WTC11 (cell line): ENCODE data around the gene NDUFS7. TPM values are rescaled to one million over a fixed set of nuclear protein-coding genes. Genes with fewer than 3 reads are reported as not detected.

Source experiments
- ATAC-seq: fragments of 200-7000 bp; cut with Tn5 transposase; 2 replicates; pipeline ENCODE4 v1.10.0; 2021; ENCODE audit warnings: mild to moderate bottlenecking, moderate library complexity
- CTCF ChIA-PET: fragments of 300-600 bp; sonication (Branson Sonifier 250); formaldehyde crosslinking; loops from one replicate; lab custom pipeline; 2021; ENCODE audit warnings: antibody characterized with exemption; lab: Charles Lee
- POLR2A ChIA-PET: fragments of 350-600 bp; sonication (Branson Sonifier 250); formaldehyde crosslinking; loops from one replicate; lab custom pipeline; 2021; ENCODE audit warnings: antibody characterized with exemption; lab: Charles Lee
- DNase-seq: peaks from one replicate; pipeline ENCODE4 v3.0.0; 2021; ENCODE audit warnings: low spot score
- H3K27ac Mint-ChIP-seq: 2 replicates; pipeline ENCODE4 v1.8.0; 2021; ENCODE audit warnings: mixed read lengths
- H3K27me3 Mint-ChIP-seq: 2 replicates; pipeline ENCODE4 v1.8.0; 2021; ENCODE audit warnings: low read depth, mild to moderate bottlenecking, moderate library complexity, mixed read lengths
- H3K36me3 Mint-ChIP-seq: 2 replicates; pipeline ENCODE4 v1.8.0; 2021; ENCODE audit warnings: mixed read lengths
- H3K4me1 Mint-ChIP-seq: 2 replicates; pipeline ENCODE4 v1.8.0; 2022; ENCODE audit warnings: mixed read lengths
- H3K4me3 Mint-ChIP-seq: 2 replicates; pipeline ENCODE4 v1.8.0; 2021; ENCODE audit warnings: mild to moderate bottlenecking, moderate library complexity, mixed read lengths
- H3K9me3 Mint-ChIP-seq: 2 replicates; pipeline ENCODE4 v1.8.0; 2021; ENCODE audit warnings: mixed read lengths
- CBFB ChIP-seq: sonication (generic); formaldehyde crosslinking; IDR thresholded peaks from 2 replicates; pipeline ENCODE4 v1.8.1; 2022; ENCODE audit warnings: mild to moderate bottlenecking, low read depth, missing genetic modification reagents
- CREM ChIP-seq: sonication (generic); formaldehyde crosslinking; IDR thresholded peaks from 2 replicates; pipeline ENCODE4 v1.8.1; 2022; ENCODE audit warnings: mild to moderate bottlenecking, missing genetic modification reagents, moderate library complexity
- GRHL2 ChIP-seq: fragments of 250-450 bp; sonication (Bioruptor Pico); IDR thresholded peaks from 2 replicates; pipeline ENCODE4 v1.8.0; 2022; ENCODE audit warnings: mild to moderate bottlenecking, moderate library complexity; ENCODE audit not compliant: insufficient replicate concordance, severe bottlenecking
- JAZF1 ChIP-seq: fragments of 250-450 bp; sonication (Bioruptor Pico); IDR thresholded peaks from 2 replicates; pipeline ENCODE4 v1.9.0; 2021; ENCODE audit warnings: moderate library complexity, mild to moderate bottlenecking, inconsistent platforms
- KAT7 ChIP-seq: sonication (generic); formaldehyde crosslinking; IDR thresholded peaks from 2 replicates; pipeline ENCODE4 v1.8.1; 2023; ENCODE audit warnings: missing genetic modification reagents, mild to moderate bottlenecking, borderline replicate concordance
- MYBL2 ChIP-seq: sonication (generic); formaldehyde crosslinking; IDR thresholded peaks from 2 replicates; pipeline ENCODE4 v1.8.1; 2023; ENCODE audit warnings: mild to moderate bottlenecking, moderate library complexity, missing genetic modification reagents
- NR3C1 ChIP-seq: sonication (generic); formaldehyde crosslinking; conservative IDR thresholded peaks from 2 replicates; pipeline ENCODE4 v1.8.1; 2023; ENCODE audit warnings: low read depth, mild to moderate bottlenecking, missing genetic modification reagents
- PRRX2 ChIP-seq: fragments of 250-450 bp; sonication (Bioruptor Pico); IDR thresholded peaks from 2 replicates; pipeline ENCODE4 v1.8.0; 2021; ENCODE audit warnings: mild to moderate bottlenecking
- RELA ChIP-seq: sonication (generic); formaldehyde crosslinking; IDR thresholded peaks from 2 replicates; pipeline ENCODE4 v1.8.1; 2022; ENCODE audit warnings: missing genetic modification reagents, mild to moderate bottlenecking, borderline replicate concordance
- RORB ChIP-seq: fragments of 250-450 bp; sonication (Bioruptor Pico); IDR thresholded peaks from 2 replicates; pipeline ENCODE4 v1.9.0; 2021; ENCODE audit warnings: mild to moderate bottlenecking
- ZNF232 ChIP-seq: sonication (generic); formaldehyde crosslinking; IDR thresholded peaks from 2 replicates; pipeline ENCODE4 v1.8.0; 2022; ENCODE audit warnings: mild to moderate bottlenecking, missing genetic modification reagents
- ZNF263 ChIP-seq: sonication (generic); formaldehyde crosslinking; IDR thresholded peaks from 2 replicates; pipeline ENCODE4 v1.8.1; 2022; ENCODE audit warnings: low read depth, mild to moderate bottlenecking, moderate library complexity, missing genetic modification reagents
- ZNF416 ChIP-seq: fragments of 250-450 bp; sonication (Bioruptor Pico); IDR thresholded peaks from 2 replicates; pipeline ENCODE4 v1.9.0; 2021; ENCODE audit warnings: mild to moderate bottlenecking, inconsistent platforms
- ZNF423 ChIP-seq: fragments of 250-450 bp; sonication (Bioruptor Pico); IDR thresholded peaks from 2 replicates; pipeline ENCODE4 v2.1.2; 2022; ENCODE audit warnings: mild to moderate bottlenecking, moderate library complexity
- total RNA-seq: library from RNA; stranded (reverse); gene quantifications from 3 replicates; pipeline ENCODE4 v1.2.3, GENCODE V29; 2021
- TF ChIP-seq, protein P1 (sequence below): fragments of 250-450 bp; sonication (Bioruptor Pico); IDR thresholded peaks from 2 replicates; pipeline ENCODE4 v1.8.0; 2021; ENCODE audit warnings: mild to moderate bottlenecking
- TF ChIP-seq, protein P2 (sequence below): sonication (generic); formaldehyde crosslinking; conservative IDR thresholded peaks from 2 replicates; pipeline ENCODE4 v1.8.1; 2023; ENCODE audit warnings: mild to moderate bottlenecking, low read depth, missing genetic modification reagents, moderate library complexity
- TF ChIP-seq, protein P3 (sequence below): sonication (generic); formaldehyde crosslinking; IDR thresholded peaks from 2 replicates; pipeline ENCODE4 v1.8.0; 2022; ENCODE audit warnings: mild to moderate bottlenecking, missing genetic modification reagents
- TF ChIP-seq, protein P4 (sequence below): sonication (generic); formaldehyde crosslinking; IDR thresholded peaks from 2 replicates; pipeline ENCODE4 v1.8.1; 2023; ENCODE audit warnings: mild to moderate bottlenecking, moderate library complexity, missing genetic modification reagents
- TF ChIP-seq, protein P5 (sequence below): sonication (generic); formaldehyde crosslinking; IDR thresholded peaks from 2 replicates; pipeline ENCODE4 v1.8.0; 2023; ENCODE audit warnings: missing genetic modification reagents, mild to moderate bottlenecking, borderline replicate concordance
- TF ChIP-seq, protein P6 (sequence below): sonication (generic); formaldehyde crosslinking; IDR thresholded peaks from 2 replicates; pipeline ENCODE4 v1.8.1; 2022; ENCODE audit warnings: missing genetic modification reagents, borderline replicate concordance

NDUFS7 gene
- total RNA-seq, 1 experiment from 2014 or later: 136 TPM

DNA sequence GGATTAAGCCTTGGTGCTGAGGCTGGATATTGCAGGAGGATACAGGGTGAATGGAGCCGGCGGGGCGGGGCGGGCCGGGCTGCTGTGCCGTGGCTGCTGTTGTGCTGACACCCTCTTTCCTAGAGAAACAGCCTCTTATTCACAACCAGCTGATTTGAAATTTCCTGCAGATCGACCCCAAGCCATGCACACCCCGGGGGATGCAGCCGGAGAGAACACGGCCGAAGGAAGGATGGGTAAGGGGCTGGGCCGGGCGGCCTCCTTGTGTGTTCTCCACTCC is 34.7 kb downstream of the NDUFS7 start:
- H3K4me3 Mint-ChIP-seq: no peak overlapping the region
- 0 out of 2 replicates have a peak overlapping the region, but pooled peaks have one; percentile 75 for H3K27ac Mint-ChIP-seq
- H3K4me1 Mint-ChIP-seq: peaks cover 45% of the 10 kb centered on the region
- TF ChIP-seq RORB (CRISPR knock-in tag) (no peak), CREM (CRISPR knock-in tag) (no peak), GRHL2 (CRISPR knock-in tag) (no peak), JAZF1 (CRISPR knock-in tag) (no peak), CBFB (CRISPR knock-in tag) (no peak), RELA (CRISPR knock-in tag) (no peak), ZNF263 (CRISPR knock-in tag) (no peak)
- TF ChIP-seq, protein P1, sequence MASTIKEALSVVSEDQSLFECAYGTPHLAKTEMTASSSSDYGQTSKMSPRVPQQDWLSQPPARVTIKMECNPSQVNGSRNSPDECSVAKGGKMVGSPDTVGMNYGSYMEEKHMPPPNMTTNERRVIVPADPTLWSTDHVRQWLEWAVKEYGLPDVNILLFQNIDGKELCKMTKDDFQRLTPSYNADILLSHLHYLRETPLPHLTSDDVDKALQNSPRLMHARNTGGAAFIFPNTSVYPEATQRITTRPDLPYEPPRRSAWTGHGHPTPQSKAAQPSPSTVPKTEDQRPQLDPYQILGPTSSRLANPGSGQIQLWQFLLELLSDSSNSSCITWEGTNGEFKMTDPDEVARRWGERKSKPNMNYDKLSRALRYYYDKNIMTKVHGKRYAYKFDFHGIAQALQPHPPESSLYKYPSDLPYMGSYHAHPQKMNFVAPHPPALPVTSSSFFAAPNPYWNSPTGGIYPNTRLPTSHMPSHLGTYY: no peak
- TF ChIP-seq, protein P2, sequence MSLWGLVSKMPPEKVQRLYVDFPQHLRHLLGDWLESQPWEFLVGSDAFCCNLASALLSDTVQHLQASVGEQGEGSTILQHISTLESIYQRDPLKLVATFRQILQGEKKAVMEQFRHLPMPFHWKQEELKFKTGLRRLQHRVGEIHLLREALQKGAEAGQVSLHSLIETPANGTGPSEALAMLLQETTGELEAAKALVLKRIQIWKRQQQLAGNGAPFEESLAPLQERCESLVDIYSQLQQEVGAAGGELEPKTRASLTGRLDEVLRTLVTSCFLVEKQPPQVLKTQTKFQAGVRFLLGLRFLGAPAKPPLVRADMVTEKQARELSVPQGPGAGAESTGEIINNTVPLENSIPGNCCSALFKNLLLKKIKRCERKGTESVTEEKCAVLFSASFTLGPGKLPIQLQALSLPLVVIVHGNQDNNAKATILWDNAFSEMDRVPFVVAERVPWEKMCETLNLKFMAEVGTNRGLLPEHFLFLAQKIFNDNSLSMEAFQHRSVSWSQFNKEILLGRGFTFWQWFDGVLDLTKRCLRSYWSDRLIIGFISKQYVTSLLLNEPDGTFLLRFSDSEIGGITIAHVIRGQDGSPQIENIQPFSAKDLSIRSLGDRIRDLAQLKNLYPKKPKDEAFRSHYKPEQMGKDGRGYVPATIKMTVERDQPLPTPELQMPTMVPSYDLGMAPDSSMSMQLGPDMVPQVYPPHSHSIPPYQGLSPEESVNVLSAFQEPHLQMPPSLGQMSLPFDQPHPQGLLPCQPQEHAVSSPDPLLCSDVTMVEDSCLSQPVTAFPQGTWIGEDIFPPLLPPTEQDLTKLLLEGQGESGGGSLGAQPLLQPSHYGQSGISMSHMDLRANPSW (CRISPR knock-in tag): no peak
- TF ChIP-seq, protein P3, sequence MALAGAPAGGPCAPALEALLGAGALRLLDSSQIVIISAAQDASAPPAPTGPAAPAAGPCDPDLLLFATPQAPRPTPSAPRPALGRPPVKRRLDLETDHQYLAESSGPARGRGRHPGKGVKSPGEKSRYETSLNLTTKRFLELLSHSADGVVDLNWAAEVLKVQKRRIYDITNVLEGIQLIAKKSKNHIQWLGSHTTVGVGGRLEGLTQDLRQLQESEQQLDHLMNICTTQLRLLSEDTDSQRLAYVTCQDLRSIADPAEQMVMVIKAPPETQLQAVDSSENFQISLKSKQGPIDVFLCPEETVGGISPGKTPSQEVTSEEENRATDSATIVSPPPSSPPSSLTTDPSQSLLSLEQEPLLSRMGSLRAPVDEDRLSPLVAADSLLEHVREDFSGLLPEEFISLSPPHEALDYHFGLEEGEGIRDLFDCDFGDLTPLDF (CRISPR knock-in tag): no peak
- TF ChIP-seq, protein P4, sequence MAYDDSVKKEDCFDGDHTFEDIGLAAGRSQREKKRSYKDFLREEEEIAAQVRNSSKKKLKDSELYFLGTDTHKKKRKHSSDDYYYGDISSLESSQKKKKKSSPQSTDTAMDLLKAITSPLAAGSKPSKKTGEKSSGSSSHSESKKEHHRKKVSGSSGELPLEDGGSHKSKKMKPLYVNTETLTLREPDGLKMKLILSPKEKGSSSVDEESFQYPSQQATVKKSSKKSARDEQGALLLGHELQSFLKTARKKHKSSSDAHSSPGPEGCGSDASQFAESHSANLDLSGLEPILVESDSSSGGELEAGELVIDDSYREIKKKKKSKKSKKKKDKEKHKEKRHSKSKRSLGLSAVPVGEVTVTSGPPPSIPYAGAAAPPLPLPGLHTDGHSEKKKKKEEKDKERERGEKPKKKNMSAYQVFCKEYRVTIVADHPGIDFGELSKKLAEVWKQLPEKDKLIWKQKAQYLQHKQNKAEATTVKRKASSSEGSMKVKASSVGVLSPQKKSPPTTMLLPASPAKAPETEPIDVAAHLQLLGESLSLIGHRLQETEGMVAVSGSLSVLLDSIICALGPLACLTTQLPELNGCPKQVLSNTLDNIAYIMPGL (CRISPR knock-in tag): no peak
- TF ChIP-seq, protein P5, sequence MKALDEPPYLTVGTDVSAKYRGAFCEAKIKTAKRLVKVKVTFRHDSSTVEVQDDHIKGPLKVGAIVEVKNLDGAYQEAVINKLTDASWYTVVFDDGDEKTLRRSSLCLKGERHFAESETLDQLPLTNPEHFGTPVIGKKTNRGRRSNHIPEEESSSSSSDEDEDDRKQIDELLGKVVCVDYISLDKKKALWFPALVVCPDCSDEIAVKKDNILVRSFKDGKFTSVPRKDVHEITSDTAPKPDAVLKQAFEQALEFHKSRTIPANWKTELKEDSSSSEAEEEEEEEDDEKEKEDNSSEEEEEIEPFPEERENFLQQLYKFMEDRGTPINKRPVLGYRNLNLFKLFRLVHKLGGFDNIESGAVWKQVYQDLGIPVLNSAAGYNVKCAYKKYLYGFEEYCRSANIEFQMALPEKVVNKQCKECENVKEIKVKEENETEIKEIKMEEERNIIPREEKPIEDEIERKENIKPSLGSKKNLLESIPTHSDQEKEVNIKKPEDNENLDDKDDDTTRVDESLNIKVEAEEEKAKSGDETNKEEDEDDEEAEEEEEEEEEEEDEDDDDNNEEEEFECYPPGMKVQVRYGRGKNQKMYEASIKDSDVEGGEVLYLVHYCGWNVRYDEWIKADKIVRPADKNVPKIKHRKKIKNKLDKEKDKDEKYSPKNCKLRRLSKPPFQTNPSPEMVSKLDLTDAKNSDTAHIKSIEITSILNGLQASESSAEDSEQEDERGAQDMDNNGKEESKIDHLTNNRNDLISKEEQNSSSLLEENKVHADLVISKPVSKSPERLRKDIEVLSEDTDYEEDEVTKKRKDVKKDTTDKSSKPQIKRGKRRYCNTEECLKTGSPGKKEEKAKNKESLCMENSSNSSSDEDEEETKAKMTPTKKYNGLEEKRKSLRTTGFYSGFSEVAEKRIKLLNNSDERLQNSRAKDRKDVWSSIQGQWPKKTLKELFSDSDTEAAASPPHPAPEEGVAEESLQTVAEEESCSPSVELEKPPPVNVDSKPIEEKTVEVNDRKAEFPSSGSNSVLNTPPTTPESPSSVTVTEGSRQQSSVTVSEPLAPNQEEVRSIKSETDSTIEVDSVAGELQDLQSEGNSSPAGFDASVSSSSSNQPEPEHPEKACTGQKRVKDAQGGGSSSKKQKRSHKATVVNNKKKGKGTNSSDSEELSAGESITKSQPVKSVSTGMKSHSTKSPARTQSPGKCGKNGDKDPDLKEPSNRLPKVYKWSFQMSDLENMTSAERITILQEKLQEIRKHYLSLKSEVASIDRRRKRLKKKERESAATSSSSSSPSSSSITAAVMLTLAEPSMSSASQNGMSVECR (CRISPR knock-in tag): no peak
- ATAC-seq (no peak), DNase-seq (no peak)
- ChIA-PET POLR2A (no interaction called here), CTCF (no interaction called here)
- peaks cover 47% of the 10 kb centered on the region for H3K36me3 Mint-ChIP-seq
- H3K9me3 Mint-ChIP-seq: no peaks in the 10 kb centered on the region
- no peaks in the 10 kb centered on the region for H3K27me3 Mint-ChIP-seq

DNA sequence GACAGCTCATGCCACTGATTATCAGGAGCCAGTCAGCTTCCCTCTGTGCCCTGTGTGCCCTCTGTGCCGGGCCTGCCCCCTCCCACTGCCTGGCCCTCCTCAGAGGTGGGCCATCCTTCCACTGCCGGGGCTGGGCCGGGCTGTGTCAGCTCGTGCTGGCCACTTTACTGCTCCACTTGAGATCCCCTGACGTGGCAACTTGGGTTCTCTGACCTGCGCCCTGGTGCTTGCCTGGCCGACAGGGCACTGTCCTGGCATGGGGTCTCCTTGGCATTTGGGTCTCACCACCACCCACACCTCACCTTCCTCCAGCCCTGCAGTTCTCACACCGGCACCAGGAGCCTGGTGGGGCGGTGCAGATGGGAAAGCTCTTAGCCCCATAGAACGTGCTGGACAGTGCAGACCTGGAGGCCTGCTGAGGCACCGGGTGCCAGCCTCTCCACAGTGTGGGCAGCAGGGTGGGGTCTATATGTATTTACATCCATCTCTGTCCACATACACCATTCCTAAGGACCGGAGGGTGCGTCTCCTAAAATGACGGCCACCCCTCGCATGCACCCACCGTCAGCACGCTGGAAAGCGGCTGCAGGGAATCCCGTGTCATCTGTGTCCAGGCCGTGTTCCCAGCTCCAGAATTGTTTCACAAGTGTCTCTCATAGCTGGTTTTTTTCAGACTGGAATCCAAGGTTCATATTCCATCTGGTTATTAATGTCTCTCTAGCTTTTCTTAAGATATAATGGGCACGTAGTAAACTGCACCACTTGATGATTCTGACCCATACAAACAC is 35.4 kb downstream of the NDUFS7 start:
- H3K27me3 Mint-ChIP-seq: no peaks in the 10 kb centered on the region
- H3K9me3 Mint-ChIP-seq: no peaks in the 10 kb centered on the region
- H3K36me3 Mint-ChIP-seq: peaks cover 51% of the 10 kb centered on the region
- H3K4me1 Mint-ChIP-seq: peaks cover 40% of the 10 kb centered on the region
- ChIA-PET CTCF (no interaction called here), POLR2A (no interaction called here)
- peak overlapping the region; percentile 49; the same call in 1 of the 2 replicates for H3K27ac Mint-ChIP-seq
- H3K4me3 Mint-ChIP-seq: no peak overlapping the region
- ATAC-seq (no peak), DNase-seq (no peak)
- TF ChIP-seq ZNF232 (no peak), PRRX2 (no peak), ZNF423 (CRISPR knock-in tag) (no peak), NR3C1 (CRISPR knock-in tag) (no peak), ZNF416 (no peak), ZNF263 (CRISPR knock-in tag) (no peak), KAT7 (CRISPR knock-in tag) (no peak), MYBL2 (CRISPR knock-in tag) (no peak)
- TF ChIP-seq, protein P6, sequence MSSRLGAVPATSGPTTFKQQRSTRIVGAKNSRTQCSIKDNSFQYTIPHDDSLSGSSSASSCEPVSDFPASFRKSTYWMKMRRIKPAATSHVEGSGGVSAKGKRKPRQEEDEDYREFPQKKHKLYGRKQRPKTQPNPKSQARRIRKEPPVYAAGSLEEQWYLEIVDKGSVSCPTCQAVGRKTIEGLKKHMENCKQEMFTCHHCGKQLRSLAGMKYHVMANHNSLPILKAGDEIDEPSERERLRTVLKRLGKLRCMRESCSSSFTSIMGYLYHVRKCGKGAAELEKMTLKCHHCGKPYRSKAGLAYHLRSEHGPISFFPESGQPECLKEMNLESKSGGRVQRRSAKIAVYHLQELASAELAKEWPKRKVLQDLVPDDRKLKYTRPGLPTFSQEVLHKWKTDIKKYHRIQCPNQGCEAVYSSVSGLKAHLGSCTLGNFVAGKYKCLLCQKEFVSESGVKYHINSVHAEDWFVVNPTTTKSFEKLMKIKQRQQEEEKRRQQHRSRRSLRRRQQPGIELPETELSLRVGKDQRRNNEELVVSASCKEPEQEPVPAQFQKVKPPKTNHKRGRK: no peak
